A549 (cell line): Measurements from ENCODE around the gene ADGRB2. TPM values are rescaled to one million over a fixed set of nuclear protein-coding genes. Genes with fewer than 3 reads are reported as not detected.

Experiments used
- ATAC-seq, 2 experiments: fragments of 200-7000 bp in 1 of 2; fragments of >200 bp in 1 of 2; cut with Nextera tagmentation in 1 of 2; cut with Tn5 transposase in 1 of 2; 3 replicates each; pipeline versions ENCODE4 v1.8.0 to v1.9.1; 2018 to 2020; ENCODE audit warnings: mild to moderate bottlenecking in 1 of 2, moderate library complexity in 1 of 2
- CTCF ChIA-PET: fragments of 300-600 bp; sonication (Branson Sonifier 250); formaldehyde crosslinking; extraction: SDS; loops from one replicate; lab custom pipeline; 2021; ENCODE audit warnings: antibody characterized with exemption, inconsistent platforms; lab: Yijun Ruan, JAX
- POLR2A ChIA-PET: fragments of 350-600 bp; formaldehyde crosslinking; extraction: SDS; loops from one replicate; lab custom pipeline; 2021; ENCODE audit warnings: antibody characterized with exemption, inconsistent platforms; lab: Yijun Ruan, JAX
- DNase-seq, 2 experiments: peaks; one replicate each; pipeline versions ENCODE4 v3.0.0 to v3.0.0-alpha.2; 2011 to 2016; ENCODE audit warnings: low read depth in 1 of 2, low spot score in 1 of 2
- FAIRE-seq: peaks from 2 replicates; lab custom pipeline; 2011; peaks lifted over from hg19 to GRCh38; lab: Jason Lieb, UNC
- H3K27ac ChIP-seq, 2 experiments: fragments of >200 bp; sonication (Bioruptor Twin); formaldehyde crosslinking; 3 replicates each; pipeline ENCODE4 v1.5.1; 2016 to 2017
- H3K4me1 ChIP-seq: fragments of >200 bp; sonication (Bioruptor Twin); formaldehyde crosslinking; 3 replicates; pipeline ENCODE4 v1.6.1; 2016
- H3K4me2 ChIP-seq: fragments of >200 bp; sonication (Bioruptor Twin); formaldehyde crosslinking; 3 replicates; pipeline ENCODE4 v1.6.1; 2016
- H3K4me3 ChIP-seq: fragments of >200 bp; sonication (Bioruptor Twin); formaldehyde crosslinking; 3 replicates; pipeline ENCODE4 v1.5.1; 2016
- H3K9me3 ChIP-seq: fragments of >200 bp; sonication (Bioruptor Twin); formaldehyde crosslinking; 3 replicates; pipeline ENCODE4 v1.6.1; 2016
- JUNB ChIP-seq: fragments of >200 bp; sonication (Bioruptor Twin); formaldehyde crosslinking; IDR thresholded peaks from 2 replicates; pipeline ENCODE4 v1.6.1; 2016
- NPAS2 ChIP-seq: fragments of 250-450 bp; sonication (Bioruptor Pico); IDR thresholded peaks from 2 replicates; pipeline ENCODE4 v1.8.0; 2022; ENCODE audit warnings: mild to moderate bottlenecking, moderate library complexity, borderline replicate concordance
- NR3C1 ChIP-seq: fragments of >200 bp; sonication (Bioruptor Twin); formaldehyde crosslinking; IDR thresholded peaks from 3 replicates; pipeline ENCODE4 v1.6.1; 2017
- PHF8 ChIP-seq: fragments of 200-600 bp; sonication (generic); IDR thresholded peaks from 2 replicates; pipeline ENCODE4 v1.6.1; 2016; ENCODE audit warnings: low read depth, mild to moderate bottlenecking, antibody characterized with exemption, moderate library complexity, borderline replicate concordance
- SMC3 ChIP-seq: fragments of >200 bp; sonication (Bioruptor Twin); formaldehyde crosslinking; IDR thresholded peaks from 3 replicates; pipeline ENCODE4 v1.6.1; 2018; ENCODE audit warnings: inconsistent platforms
- ZC3H11A ChIP-seq: fragments of 450-650 bp; IDR thresholded peaks from 2 replicates; pipeline ENCODE4 v1.6.1; 2014; ENCODE audit warnings: antibody characterized with exemption, mild to moderate bottlenecking
- ZFP36 ChIP-seq: fragments of 450-650 bp; IDR thresholded peaks from 2 replicates; pipeline ENCODE4 v1.6.1; 2014; ENCODE audit warnings: borderline replicate concordance; ENCODE audit not compliant: partially characterized antibody
- WGBS: methylation state at CpG from one replicate; pipeline ENCODE4 v1.1.6; 2017; ENCODE audit errors: missing lambda C conversion rate; 5-methylcytosine and 5-hydroxymethylcytosine counted together
- polyA plus RNA-seq, 4 experiments: library from polyadenylated mRNA; depleted of rRNA in 3 of 4; stranded (reverse); fragments of >200 nt; fragmentation: RNase III in 1 of 4; extraction: RNeasy Plus Mini Kit Qiagen cat#74134 plus additional on column Dnase treatment in 1 of 4; gene quantifications; 2 replicates in 3 of 4; 3 replicates in 1 of 4; pipeline ENCODE4 v1.2.3, GENCODE V29; 2011 to 2017
- TF ChIP-seq, protein P1 (sequence below): IDR thresholded peaks from 2 replicates; pipeline ENCODE4 v1.6.1; 2012
- TF ChIP-seq, protein P2 (sequence below): fragments of 250-450 bp; sonication (Bioruptor Pico); IDR thresholded peaks from 2 replicates; pipeline ENCODE4 v1.5.0; 2021; ENCODE audit warnings: mild to moderate bottlenecking, moderate library complexity, borderline replicate concordance
- TF ChIP-seq, protein P3 (sequence below): IDR thresholded peaks from 2 replicates; pipeline ENCODE4 v1.6.1; 2012; ENCODE audit warnings: low read depth, borderline replicate concordance
- TF ChIP-seq, protein P4 (sequence below): fragments of 150-350 bp; IDR thresholded peaks from 2 replicates; pipeline ENCODE4 v1.6.1; 2014; ENCODE audit warnings: low read depth, mild to moderate bottlenecking, low read length
- TF ChIP-seq, protein P5 (sequence below): fragments of >200 bp; sonication (Bioruptor Twin); formaldehyde crosslinking; IDR thresholded peaks from 2 replicates; pipeline ENCODE4 v1.6.1; 2016
- TF ChIP-seq, protein P6 (sequence below): fragments of 200-600 bp; sonication (generic); IDR thresholded peaks from 2 replicates; pipeline ENCODE4 v1.6.1; 2016; ENCODE audit warnings: antibody characterized with exemption, mild to moderate bottlenecking, moderate library complexity
- TF ChIP-seq, protein P7 (sequence below): IDR thresholded peaks from 2 replicates; pipeline ENCODE4 v1.6.1; 2012
- TF ChIP-seq, protein P8 (sequence below): fragments of 450-650 bp; IDR thresholded peaks from 2 replicates; pipeline ENCODE4 v1.6.1; 2014; ENCODE audit warnings: antibody characterized with exemption

ADGRB2 gene
- polyA plus RNA-seq, 2 of the 4 experiments (the other 2 are of a cell fraction), result 2.3 to 6.6 TPM

DNA sequence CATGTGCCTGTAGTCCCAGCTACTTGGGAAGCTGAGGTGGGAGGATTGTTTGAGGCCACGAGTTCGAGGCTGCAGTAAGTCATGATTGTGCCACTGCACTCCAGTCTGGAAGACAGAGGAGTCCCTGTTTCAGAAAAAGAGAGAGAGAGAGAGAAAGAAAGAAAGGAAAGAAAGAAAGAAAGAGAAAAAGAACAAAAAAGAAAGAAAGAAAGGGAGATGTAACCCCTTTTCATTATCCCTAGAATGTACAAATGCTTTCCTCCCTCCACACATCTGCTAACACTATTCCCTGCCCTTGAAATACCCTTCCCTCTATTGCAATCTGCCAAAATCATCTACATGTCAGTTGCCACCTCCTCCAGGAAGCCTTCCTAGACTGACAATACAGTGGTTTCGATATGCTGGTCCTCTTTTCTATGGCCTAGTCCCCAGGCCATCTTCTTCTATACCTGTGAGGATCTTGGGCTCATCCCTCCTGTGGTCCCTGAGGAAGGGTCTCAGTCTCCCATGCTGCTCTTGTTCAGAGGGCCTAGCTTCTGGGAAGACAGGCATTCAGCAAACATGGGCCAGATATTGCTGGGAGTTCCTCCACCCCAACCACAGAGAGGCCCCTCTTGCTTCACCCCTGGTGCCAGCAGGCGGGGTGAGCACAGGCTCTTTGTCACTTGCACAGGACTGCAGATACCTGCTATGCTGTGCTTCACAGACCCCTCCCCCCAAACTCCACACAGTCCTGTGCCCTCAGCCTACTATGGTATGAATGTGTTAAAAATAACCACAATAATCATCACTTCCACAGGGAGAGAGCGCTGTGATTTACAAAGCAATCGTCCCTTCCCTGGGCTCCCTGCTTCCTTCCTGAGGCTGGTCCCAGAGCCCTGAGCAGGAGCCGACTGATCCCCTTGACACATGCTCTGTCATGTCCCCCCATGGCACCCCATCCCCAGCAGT is 14.1 kb downstream of the ADGRB2 start:
- FAIRE-seq, result no peak
- ATAC-seq, result no peak
- no peak for DNase-seq
- TF ChIP-seq ZFP36 (peak; percentile 94), JUNB (no peak)
- Histone ChIP-seq H3K27ac (no peak overlapping the region), H3K4me1 (peaks cover 13% of the 10 kb centered on the region; the same call in 2 of the 3 replicates), H3K4me3 (no peak overlapping the region), H3K4me2 (no peak overlapping the region), H3K9me3 (no peaks in the 10 kb centered on the region)
- WGBS, result 92% methylated on average over 7 of the region's 7 CpGs
- CTCF ChIA-PET, result interaction anchor here (1.2 to 2.5 kb wide), 7 partner anchors 10 to 87 kb away, joined by 3 to 10 read pairs (median 4); no protein-coding TSS in a partner anchor
- POLR2A ChIA-PET, result interaction anchor here (1.0 kb wide), 1 partner anchor 11 kb away, joined by 3 read pairs; no protein-coding TSS in a partner anchor

DNA sequence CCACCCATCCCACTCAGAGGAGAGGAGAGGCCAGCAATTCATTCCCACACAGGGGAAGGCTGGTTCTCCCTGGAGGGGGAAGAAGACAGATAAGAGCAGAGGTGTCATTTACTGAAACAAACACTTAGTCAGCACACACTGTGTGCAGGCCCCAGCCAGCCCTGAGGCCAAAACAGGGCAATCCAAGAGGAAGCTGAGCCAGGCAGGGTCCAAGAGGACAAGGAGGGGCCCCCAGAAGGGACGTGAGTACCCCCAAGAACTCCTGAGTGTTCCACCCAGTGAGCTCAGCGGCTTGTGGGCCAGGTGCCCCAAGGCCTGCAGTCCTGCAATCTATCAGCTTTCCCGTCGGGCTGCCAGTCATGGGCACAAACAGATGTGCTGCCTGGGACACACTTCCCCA is 15.8 kb downstream of the ADGRB2 start:
- Histone ChIP-seq H3K27ac (no peak overlapping the region), H3K9me3 (no peaks in the 10 kb centered on the region), H3K4me3 (no peak overlapping the region), H3K4me1 (peaks cover 5% of the 10 kb centered on the region; the same call in 1 of the 3 replicates), H3K4me2 (no peak overlapping the region)
- TF ChIP-seq, protein P1, sequence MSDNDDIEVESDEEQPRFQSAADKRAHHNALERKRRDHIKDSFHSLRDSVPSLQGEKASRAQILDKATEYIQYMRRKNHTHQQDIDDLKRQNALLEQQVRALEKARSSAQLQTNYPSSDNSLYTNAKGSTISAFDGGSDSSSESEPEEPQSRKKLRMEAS, result no peak
- TF ChIP-seq SMC3 (no peak), PHF8 (no peak), NR3C1 (no peak), NPAS2 (CRISPR knock-in tag) (no peak), ZC3H11A (no peak)
- TF ChIP-seq, protein P2, sequence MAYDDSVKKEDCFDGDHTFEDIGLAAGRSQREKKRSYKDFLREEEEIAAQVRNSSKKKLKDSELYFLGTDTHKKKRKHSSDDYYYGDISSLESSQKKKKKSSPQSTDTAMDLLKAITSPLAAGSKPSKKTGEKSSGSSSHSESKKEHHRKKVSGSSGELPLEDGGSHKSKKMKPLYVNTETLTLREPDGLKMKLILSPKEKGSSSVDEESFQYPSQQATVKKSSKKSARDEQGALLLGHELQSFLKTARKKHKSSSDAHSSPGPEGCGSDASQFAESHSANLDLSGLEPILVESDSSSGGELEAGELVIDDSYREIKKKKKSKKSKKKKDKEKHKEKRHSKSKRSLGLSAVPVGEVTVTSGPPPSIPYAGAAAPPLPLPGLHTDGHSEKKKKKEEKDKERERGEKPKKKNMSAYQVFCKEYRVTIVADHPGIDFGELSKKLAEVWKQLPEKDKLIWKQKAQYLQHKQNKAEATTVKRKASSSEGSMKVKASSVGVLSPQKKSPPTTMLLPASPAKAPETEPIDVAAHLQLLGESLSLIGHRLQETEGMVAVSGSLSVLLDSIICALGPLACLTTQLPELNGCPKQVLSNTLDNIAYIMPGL (CRISPR knock-in tag), result no peak
- TF ChIP-seq, protein P3, sequence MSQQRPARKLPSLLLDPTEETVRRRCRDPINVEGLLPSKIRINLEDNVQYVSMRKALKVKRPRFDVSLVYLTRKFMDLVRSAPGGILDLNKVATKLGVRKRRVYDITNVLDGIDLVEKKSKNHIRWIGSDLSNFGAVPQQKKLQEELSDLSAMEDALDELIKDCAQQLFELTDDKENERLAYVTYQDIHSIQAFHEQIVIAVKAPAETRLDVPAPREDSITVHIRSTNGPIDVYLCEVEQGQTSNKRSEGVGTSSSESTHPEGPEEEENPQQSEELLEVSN, result no peak
- TF ChIP-seq, protein P4, sequence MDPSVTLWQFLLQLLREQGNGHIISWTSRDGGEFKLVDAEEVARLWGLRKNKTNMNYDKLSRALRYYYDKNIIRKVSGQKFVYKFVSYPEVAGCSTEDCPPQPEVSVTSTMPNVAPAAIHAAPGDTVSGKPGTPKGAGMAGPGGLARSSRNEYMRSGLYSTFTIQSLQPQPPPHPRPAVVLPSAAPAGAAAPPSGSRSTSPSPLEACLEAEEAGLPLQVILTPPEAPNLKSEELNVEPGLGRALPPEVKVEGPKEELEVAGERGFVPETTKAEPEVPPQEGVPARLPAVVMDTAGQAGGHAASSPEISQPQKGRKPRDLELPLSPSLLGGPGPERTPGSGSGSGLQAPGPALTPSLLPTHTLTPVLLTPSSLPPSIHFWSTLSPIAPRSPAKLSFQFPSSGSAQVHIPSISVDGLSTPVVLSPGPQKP, result no peak
- TF ChIP-seq, protein P5, sequence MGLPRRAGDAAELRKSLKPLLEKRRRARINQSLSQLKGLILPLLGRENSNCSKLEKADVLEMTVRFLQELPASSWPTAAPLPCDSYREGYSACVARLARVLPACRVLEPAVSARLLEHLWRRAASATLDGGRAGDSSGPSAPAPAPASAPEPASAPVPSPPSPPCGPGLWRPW, result no peak
- TF ChIP-seq, protein P6, sequence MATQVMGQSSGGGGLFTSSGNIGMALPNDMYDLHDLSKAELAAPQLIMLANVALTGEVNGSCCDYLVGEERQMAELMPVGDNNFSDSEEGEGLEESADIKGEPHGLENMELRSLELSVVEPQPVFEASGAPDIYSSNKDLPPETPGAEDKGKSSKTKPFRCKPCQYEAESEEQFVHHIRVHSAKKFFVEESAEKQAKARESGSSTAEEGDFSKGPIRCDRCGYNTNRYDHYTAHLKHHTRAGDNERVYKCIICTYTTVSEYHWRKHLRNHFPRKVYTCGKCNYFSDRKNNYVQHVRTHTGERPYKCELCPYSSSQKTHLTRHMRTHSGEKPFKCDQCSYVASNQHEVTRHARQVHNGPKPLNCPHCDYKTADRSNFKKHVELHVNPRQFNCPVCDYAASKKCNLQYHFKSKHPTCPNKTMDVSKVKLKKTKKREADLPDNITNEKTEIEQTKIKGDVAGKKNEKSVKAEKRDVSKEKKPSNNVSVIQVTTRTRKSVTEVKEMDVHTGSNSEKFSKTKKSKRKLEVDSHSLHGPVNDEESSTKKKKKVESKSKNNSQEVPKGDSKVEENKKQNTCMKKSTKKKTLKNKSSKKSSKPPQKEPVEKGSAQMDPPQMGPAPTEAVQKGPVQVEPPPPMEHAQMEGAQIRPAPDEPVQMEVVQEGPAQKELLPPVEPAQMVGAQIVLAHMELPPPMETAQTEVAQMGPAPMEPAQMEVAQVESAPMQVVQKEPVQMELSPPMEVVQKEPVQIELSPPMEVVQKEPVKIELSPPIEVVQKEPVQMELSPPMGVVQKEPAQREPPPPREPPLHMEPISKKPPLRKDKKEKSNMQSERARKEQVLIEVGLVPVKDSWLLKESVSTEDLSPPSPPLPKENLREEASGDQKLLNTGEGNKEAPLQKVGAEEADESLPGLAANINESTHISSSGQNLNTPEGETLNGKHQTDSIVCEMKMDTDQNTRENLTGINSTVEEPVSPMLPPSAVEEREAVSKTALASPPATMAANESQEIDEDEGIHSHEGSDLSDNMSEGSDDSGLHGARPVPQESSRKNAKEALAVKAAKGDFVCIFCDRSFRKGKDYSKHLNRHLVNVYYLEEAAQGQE, result no peak
- TF ChIP-seq, protein P7, sequence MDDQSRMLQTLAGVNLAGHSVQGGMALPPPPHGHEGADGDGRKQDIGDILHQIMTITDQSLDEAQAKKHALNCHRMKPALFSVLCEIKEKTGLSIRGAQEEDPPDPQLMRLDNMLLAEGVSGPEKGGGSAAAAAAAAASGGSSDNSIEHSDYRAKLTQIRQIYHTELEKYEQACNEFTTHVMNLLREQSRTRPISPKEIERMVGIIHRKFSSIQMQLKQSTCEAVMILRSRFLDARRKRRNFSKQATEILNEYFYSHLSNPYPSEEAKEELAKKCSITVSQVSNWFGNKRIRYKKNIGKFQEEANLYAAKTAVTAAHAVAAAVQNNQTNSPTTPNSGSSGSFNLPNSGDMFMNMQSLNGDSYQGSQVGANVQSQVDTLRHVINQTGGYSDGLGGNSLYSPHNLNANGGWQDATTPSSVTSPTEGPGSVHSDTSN, result no peak
- TF ChIP-seq, protein P8, sequence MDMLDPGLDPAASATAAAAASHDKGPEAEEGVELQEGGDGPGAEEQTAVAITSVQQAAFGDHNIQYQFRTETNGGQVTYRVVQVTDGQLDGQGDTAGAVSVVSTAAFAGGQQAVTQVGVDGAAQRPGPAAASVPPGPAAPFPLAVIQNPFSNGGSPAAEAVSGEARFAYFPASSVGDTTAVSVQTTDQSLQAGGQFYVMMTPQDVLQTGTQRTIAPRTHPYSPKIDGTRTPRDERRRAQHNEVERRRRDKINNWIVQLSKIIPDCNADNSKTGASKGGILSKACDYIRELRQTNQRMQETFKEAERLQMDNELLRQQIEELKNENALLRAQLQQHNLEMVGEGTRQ, result no peak
- DNase-seq, result no peak
- WGBS, result 64% methylated on average over 4 of the region's 4 CpGs
- no peak for ATAC-seq
- POLR2A ChIA-PET, result no interaction called here
- CTCF ChIA-PET, result interaction anchor here (1.3 to 2.4 kb wide), 5 partner anchors 14 to 85 kb away, joined by 3 to 13 read pairs (median 4); no protein-coding TSS in a partner anchor
- FAIRE-seq, result no peak
